DMS153 (cell line): ENCODE data around the gene MICAL1.

Source experiments
- DNase-seq: peaks from one replicate; lab custom pipeline; 2025; lab: John Stamatoyannopoulos, UW

Gene MICAL1

DNA sequence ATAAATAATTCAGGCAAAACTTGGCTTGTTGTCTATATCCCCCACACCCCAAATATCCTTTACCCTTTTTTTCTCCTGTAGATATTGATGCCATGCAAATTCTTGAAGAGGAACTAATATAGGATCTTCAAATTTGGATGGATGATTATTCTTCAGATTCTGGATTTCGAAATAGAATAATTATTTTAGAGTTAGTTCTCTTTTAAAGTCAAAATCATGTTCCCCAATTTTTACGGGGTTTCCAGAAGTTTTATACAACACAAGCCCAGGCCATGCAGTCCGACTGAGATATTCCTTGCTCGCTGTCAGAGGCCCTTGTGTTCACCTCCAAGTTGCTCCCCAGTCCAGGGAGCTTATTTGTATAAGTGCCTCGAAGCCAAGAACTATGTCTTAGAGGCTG is 19.5 kb downstream of the MICAL1 start:
- DNase-seq = no peak

DNA sequence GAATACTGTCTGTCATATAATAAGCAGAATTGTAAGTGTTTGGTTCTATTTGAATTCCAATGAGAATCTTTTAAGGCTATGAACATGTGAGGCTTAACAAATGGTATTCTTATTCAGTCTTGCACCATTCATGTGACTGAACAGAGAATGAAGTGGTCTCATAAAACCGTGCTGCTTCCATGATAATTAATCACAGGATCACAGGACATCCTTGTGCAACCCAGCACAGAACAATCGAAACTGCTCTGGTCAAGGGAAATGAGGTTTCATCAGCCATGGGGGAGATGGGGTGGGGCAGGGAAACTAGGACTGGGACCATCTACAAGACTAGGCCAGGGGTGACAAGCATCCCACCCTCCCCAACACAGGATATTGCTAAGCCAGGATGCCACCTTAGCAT is 21.1 kb downstream of the MICAL1 start:
- no peak for DNase-seq

DNA sequence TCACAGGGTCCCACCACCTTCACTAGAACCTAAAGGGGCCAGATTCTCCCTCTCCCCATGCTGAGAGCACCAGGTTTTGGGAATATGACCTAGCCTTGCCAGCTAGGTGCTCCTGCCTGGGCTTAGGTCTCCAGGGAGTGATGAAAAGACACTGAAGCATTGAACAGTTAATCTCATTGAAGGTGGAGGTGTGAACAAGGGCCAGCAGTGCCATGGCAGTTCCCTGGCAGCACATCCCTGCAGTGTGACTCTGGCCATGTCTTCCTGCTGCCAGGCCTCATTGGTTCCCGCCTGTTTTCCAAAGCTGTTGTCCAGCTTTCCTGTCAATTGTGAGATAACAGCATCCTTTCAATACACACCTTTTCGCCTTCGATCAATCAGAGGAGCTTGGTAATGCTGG is 26.1 kb downstream of the MICAL1 start:
- peak; percentile 55 for DNase-seq

GRCh38 chr6:109428889-109429477 is 26.6 kb downstream of the MICAL1 start:
- DNase-seq = peak; percentile 44

DNA sequence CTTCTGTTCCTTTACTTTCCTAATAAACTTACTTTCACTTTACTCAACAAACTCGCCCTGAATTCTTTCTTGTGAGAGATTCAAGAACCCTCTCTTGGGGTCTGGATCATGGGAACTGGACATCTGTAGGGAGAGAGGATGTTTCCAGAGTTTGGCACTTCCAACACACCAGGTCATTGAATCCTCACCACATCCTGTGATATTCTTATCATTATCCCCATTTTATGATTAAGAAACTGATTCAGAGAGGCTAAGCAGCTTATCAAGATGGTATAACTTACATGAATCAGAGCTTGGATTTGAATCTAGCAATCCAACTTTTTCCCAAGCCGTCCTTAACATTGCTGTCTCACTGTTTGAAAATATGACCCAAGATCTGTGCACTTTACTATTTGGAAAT is 30.6 kb downstream of the MICAL1 start:
- DNase-seq = no peak

GRCh38 chr6:109421184-109421583 is 34.4 kb downstream of the MICAL1 start:
- DNase-seq = no peak

DNA sequence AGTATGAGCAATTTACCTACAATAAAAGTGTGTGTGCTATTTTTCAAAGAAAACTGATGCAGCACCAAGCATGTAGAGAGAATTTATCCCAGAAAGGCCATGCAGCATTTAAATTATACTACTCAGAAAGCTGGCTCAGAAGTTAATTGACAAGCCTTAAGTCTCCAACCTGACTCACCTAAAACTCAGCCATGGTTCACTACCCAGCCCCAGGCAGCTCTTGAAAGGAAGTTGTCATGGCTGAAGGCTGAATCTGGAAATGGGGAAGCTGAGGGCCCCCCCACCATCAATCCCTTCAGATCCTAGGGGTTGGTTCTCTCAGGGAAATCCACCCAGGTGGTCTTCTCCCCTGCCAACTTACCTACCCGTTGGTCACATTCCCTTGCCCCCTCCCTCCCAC is 34.8 kb downstream of the MICAL1 start:
- DNase-seq = no peak

- no peak for DNase-seq
Observed at GRCh38 chr6:109417646-109418045, 37.9 kb downstream of the MICAL1 start.

GRCh38 chr6:109411034-109411433 is 44.5 kb downstream of the MICAL1 start:
- no peak for DNase-seq

DNA sequence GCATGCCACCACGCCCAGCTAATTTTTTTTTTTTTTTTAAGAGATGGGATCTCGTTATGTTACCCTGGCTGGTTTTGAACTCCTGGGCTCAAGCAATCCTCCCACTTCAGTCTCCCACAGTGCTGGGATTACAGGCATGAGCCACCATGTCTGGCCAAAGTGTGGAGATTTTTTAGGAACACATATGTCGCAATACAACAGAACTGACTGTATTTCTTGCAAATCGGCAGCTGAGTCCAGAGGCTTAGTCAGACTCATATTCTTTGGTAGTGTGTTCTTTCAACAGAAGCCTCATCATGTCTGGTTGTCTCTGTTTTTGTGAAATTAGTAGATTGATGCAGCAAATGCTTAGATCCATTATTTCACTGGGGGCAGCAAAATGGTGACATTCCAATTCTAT is 49.4 kb downstream of the MICAL1 start:
- DNase-seq = no peak

- no peak for DNase-seq
Observed at GRCh38 chr6:109397020-109397419, 58.6 kb downstream of the MICAL1 start.

DNA sequence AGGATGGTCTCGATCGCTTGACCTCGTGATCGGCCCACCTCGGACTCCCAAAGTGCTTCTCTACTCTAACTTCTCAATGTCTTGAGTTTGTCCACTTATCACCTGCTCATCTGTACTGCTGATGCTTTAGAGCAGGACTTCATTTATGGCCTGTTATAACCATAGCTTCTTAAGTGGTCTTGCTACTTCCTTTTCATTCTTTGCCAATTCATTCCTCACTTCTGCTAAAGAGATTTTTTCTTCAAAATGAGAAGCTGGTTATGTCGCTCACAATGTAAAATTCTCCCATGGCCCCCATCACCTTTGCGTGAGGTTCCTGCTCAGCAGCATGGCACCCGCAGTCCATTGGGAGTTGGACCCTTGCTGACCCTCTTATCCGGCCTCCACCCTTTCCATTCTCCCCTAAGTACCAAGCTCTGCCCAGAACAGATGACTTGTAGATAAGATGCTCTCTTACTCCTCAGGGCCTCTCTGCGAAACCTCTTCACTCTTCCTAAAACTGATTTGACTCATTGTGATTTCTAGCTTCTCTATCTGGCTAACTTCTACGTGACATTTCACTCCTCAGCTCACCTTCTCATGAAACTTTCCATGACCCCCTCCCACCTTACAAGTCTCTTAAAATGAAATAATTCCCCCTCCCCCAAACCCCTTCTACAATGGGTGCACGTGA is 59.4 kb downstream of the MICAL1 start:
- no peak for DNase-seq
